ENCODE measurements around the gene CTNNA2.

CTNNA2 gene

DNA sequence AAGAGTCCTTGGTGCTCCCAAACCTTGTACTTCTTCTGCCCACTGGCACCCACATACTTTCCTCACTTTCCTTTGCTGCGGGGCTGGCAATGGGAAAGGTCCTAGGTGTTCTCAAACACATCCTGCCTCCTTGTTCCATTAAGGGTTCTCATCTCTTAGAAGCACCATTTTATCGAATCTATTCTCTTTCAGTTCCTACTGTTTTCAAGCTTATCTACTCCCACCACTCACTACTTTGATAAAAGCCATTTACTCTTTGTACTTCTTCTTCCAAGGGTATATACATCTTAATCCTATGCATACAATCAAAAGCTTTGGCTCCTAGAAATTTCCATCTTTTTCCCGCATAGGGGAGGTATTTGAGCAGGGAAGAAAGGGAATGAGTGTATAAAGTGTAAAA, 868.8 kb downstream of the CTNNA2 start:
- DNase-seq (ENCODE audit: low read depth), result no peak
- H3K4me3 ChIP-seq (ENCODE audit: control insufficient read depth, low read depth, low read length), result no peak overlapping the region
- TF ChIP-seq, protein P1, sequence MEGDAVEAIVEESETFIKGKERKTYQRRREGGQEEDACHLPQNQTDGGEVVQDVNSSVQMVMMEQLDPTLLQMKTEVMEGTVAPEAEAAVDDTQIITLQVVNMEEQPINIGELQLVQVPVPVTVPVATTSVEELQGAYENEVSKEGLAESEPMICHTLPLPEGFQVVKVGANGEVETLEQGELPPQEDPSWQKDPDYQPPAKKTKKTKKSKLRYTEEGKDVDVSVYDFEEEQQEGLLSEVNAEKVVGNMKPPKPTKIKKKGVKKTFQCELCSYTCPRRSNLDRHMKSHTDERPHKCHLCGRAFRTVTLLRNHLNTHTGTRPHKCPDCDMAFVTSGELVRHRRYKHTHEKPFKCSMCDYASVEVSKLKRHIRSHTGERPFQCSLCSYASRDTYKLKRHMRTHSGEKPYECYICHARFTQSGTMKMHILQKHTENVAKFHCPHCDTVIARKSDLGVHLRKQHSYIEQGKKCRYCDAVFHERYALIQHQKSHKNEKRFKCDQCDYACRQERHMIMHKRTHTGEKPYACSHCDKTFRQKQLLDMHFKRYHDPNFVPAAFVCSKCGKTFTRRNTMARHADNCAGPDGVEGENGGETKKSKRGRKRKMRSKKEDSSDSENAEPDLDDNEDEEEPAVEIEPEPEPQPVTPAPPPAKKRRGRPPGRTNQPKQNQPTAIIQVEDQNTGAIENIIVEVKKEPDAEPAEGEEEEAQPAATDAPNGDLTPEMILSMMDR (conservative IDR thresholded peaks at IDR 0.05; ENCODE audit: control insufficient read depth, insufficient read depth, low read depth, low read length), result no peak

DNA sequence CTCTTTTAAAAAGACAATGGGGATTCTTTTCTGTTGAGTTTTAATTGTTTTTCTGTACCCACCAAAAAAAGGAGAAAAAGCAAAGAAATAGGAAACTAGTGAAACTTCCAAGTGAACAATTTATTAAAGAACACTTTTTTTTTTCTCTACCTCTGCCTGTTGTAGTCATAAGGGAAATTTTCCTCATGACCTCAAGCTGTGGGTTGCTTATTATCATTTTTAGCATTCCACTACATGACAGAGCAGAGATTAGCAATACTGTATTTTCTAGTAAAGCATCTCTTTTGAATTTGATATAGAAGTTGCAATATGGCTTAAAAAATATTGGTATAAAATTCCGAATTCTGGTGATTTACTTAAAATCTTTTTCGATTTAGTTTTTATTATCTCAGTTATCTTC, 879.6 kb downstream of the CTNNA2 start:
- DNase-seq (ENCODE audit: low read depth), result no peak
- H3K4me3 ChIP-seq (ENCODE audit: control insufficient read depth, low read depth, low read length), result no peak overlapping the region
- TF ChIP-seq, protein P1 (conservative IDR thresholded peaks at IDR 0.05; ENCODE audit: control insufficient read depth, insufficient read depth, low read depth, low read length), result no peak

DNA sequence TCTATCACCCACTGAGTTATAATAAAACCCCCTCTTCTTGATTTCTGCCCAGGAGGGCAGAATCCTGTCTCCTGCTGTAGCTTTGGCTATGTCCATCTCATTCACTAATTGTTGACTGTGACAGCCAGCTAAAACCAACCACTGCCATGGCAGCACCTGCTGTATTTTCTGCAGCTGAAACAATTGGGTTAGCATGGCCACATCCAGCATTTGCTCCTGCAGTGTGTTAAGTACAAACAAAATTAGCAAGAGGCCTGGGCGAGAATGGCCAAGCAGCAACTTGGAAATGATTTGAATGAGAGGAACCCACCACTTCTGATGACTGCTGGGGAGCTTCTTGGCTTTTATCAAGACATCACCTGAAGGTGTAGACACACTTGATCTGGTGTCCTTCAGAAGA, 881.1 kb downstream of the CTNNA2 start:
- no peak for DNase-seq (ENCODE audit: low read depth)
- TF ChIP-seq, protein P1 (conservative IDR thresholded peaks at IDR 0.05; ENCODE audit: control insufficient read depth, insufficient read depth, low read depth, low read length), result no peak
- no peak overlapping the region for H3K4me3 ChIP-seq (ENCODE audit: control insufficient read depth, low read depth, low read length)

DNA sequence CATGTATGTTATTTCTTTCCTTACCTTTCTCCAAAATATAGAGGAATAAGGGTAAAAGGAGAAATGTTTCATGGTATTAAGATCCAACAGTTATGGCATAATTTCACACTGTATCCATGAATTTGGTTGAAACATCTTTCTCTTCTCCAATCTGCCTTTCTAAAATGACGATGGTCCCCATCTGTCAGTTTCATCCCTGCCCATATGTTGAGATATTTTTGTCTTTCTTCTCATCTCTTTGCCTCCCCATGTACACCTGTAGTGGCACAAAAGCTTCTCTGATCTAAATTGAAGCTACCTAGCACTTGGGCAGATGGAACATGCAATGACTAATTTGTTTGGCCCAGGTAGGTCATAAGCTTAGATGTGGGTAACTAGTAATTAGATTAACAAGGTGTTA, 882.4 kb downstream of the CTNNA2 start:
- H3K4me3 ChIP-seq (ENCODE audit: control insufficient read depth, low read depth, low read length), result no peak overlapping the region
- DNase-seq (ENCODE audit: low read depth), result no peak
- TF ChIP-seq, protein P1 (conservative IDR thresholded peaks at IDR 0.05; ENCODE audit: control insufficient read depth, insufficient read depth, low read depth, low read length), result no peak

DNA sequence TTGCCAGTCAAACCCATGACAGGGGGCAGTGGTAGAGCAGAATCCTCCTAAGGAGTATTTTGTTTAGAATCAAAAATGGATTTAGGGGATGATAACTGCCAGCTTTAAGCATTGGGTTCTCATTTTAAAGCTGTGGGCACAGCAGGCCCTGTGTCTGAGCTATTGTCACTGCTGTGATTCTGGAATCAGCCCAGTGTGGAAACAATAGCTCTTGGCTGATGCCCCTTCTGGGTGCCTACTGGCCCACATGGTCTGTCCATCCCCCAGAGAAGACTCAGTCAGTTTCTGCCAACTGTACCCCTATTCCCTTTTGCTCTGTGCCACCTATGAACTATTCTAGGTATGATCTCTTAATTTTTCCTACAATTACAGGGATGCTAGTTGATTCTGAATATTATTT, 883.4 kb downstream of the CTNNA2 start:
- H3K4me3 ChIP-seq (ENCODE audit: control insufficient read depth, low read depth, low read length), result no peak overlapping the region
- TF ChIP-seq, protein P1 (conservative IDR thresholded peaks at IDR 0.05; ENCODE audit: control insufficient read depth, insufficient read depth, low read depth, low read length), result no peak
- DNase-seq (ENCODE audit: low read depth), result no peak

DNA sequence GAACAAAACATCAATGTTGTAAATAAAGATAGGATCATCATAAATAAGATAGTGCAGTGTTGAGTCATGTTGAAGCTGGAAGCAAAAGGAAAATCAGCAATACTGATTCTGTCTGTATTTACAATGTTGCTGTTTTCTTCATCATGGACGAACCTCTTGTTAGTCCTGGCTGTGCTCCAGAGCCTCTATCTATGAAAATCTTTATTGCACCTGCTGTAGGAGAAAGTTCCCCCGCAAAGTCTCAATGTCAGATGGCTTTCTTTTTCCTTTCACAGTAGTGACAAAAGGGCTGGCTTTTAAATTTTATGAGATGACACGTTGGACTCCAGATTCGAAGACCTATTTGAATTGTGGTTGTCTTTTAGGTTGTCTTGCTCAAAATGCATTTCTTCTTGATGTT, 890.2 kb downstream of the CTNNA2 start:
- DNase-seq (ENCODE audit: low read depth), result no peak
- TF ChIP-seq, protein P1 (conservative IDR thresholded peaks at IDR 0.05; ENCODE audit: control insufficient read depth, insufficient read depth, low read depth, low read length), result no peak

DNA sequence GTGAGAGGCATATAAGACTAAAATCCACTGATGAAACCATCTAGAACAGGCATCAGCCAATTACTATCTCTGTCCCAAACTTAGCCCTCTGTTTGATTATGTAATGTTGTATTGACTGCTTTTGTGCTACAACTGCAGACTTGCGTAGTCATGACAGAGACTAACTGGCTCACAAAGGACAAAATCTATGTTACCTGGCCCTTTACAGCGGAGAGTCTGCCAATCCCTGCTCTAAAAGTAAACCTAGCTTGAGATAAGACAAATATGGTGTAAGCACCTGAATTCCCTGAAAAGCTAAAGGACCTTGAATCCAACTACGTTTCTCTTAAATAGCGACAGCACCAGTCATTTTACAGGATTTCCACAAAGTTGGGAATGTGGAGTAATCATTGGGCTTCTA, 894.5 kb downstream of the CTNNA2 start:
- TF ChIP-seq, protein P1 (conservative IDR thresholded peaks at IDR 0.05; ENCODE audit: control insufficient read depth, insufficient read depth, low read depth, low read length), result no peak
- H3K4me3 ChIP-seq (ENCODE audit: control insufficient read depth, low read depth, low read length), result no peak overlapping the region
- DNase-seq (ENCODE audit: low read depth), result no peak

More for the DNA sequence above, 890.2 kb downstream of the CTNNA2 start:
- H3K4me3 ChIP-seq (ENCODE audit: control insufficient read depth, low read depth, low read length), result no peak overlapping the region

Measured in fibroblast of mammary gland (primary cell).